ENCODE data around the gene PNP. TPM values are rescaled to one million over a fixed set of nuclear protein-coding genes. Genes with fewer than 3 reads are reported as not detected.

Gene PNP
- total RNA-seq, 6 donors from 2014 or later, result 6.3 to 98.8 (median 32.9) TPM

DNA sequence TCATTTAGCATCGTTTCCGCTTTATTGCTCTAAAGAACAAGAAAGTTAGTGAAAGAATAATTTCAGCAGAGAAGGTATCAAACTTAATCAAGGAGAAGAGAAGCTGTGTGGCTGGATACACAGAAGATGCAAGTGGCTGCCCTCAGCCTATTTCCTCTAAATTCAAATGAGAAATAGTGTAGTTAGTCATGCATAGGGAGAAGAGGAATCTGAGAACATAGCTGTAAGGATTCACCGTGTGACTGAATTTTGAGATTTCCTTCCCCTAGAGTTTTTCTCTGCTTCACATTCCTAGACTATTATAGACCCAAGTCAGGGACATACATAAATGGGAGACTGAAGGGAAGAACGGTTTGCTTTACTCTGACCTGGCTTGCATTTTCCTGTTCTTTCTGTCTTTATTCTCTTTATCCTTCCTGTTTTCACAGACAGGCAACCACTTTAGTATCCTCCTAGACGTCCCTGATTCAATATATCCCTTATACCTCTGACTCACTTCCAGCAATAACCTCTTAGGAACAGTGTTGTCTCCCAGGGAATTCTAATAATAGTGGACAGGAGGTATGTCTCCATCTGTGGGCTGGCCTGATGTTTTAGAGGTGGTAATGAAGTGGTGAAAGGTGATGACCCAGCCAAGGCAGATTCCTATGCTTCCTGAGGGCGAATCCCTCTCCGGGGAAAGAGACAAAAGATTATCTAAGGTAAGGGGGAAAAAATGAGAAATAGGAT lies 43.1 kb downstream of the PNP start:
- WGBS, 2 donors, result 61 to 66% methylated on average over 7 of the region's 7 CpGs
- no peaks in the 10 kb centered on the region for H3K27me3 ChIP-seq
- ATAC-seq (ENCODE audit: low FRiP score in 2 of 2) (no peak), DNase-seq (no peak)
- TF ChIP-seq, protein P1, sequence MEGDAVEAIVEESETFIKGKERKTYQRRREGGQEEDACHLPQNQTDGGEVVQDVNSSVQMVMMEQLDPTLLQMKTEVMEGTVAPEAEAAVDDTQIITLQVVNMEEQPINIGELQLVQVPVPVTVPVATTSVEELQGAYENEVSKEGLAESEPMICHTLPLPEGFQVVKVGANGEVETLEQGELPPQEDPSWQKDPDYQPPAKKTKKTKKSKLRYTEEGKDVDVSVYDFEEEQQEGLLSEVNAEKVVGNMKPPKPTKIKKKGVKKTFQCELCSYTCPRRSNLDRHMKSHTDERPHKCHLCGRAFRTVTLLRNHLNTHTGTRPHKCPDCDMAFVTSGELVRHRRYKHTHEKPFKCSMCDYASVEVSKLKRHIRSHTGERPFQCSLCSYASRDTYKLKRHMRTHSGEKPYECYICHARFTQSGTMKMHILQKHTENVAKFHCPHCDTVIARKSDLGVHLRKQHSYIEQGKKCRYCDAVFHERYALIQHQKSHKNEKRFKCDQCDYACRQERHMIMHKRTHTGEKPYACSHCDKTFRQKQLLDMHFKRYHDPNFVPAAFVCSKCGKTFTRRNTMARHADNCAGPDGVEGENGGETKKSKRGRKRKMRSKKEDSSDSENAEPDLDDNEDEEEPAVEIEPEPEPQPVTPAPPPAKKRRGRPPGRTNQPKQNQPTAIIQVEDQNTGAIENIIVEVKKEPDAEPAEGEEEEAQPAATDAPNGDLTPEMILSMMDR (IDR thresholded peaks at IDR 0.05), result no peak
- TF ChIP-seq POLR2A (IDR thresholded peaks at IDR 0.05) (no peak), EP300 (IDR thresholded peaks at IDR 0.05) (no peak), POLR2AphosphoS5 (IDR thresholded peaks at IDR 0.05) (no peak)
- no peaks in the 10 kb centered on the region for H3K4me1 ChIP-seq
- no peaks in the 10 kb centered on the region for H3K9me3 ChIP-seq
- no peak overlapping the region for H3K27ac ChIP-seq
- H3K36me3 ChIP-seq, result no peaks in the 10 kb centered on the region
- H3K4me3 ChIP-seq, result no peak overlapping the region

DNA sequence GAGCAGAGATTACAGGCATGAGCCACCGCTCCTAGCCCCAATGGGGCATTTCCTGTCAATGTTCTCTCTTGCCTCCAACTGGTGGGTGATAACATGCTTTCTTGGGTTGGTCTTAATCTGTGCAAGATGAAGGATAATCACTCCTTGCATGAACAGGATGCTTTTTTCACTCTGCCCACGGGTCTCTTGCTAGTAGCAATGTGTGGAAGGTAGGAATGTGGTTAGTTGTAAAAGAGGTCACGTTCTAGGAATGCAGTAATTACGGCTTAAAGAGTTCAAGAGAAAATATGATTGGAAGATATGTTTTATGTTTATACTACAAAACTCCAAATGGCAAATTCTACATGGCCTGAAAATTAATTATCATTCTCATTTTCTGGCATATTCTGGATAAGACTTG lies 46.6 kb downstream of the PNP start:
- DNase-seq (no peak), ATAC-seq (ENCODE audit: low FRiP score in 2 of 2) (no peak)
- 68 to 82% methylated on average over 4 of the region's 4 CpGs for WGBS, 2 donors
- no peak overlapping the region for H3K4me3 ChIP-seq
- TF ChIP-seq, protein P1 (IDR thresholded peaks at IDR 0.05), result no peak
- TF ChIP-seq POLR2A (IDR thresholded peaks at IDR 0.05), result no peak
- TF ChIP-seq POLR2AphosphoS5 (IDR thresholded peaks at IDR 0.05), result no peak
- no peak for TF ChIP-seq EP300 (IDR thresholded peaks at IDR 0.05)
- no peaks in the 10 kb centered on the region for H3K27me3 ChIP-seq
- H3K4me1 ChIP-seq, result no peaks in the 10 kb centered on the region
- H3K9me3 ChIP-seq, result no peaks in the 10 kb centered on the region
- no peaks in the 10 kb centered on the region for H3K36me3 ChIP-seq
- no peak overlapping the region for H3K27ac ChIP-seq

DNA sequence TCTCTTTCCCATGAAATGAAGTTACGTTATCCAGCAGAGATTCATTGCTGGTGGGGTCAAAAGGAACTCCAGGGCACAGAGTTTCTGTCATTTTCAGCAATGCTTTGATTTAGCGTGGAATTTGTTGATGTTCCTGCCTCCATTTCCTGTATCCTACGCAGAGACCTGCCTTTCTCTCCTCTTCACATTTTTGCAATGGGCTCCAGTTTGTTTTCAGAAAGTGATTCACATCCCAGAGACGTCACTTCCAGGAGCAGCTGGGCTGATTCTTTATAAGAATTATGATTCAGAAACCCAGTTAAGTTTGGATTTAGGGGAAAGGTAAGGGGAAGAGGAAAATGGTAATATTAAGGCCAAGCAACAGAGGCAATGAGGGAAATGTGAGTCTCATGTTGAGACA lies 47.7 kb downstream of the PNP start:
- 72 to 74% methylated on average over 4 of the region's 4 CpGs for WGBS, 2 donors

DNA sequence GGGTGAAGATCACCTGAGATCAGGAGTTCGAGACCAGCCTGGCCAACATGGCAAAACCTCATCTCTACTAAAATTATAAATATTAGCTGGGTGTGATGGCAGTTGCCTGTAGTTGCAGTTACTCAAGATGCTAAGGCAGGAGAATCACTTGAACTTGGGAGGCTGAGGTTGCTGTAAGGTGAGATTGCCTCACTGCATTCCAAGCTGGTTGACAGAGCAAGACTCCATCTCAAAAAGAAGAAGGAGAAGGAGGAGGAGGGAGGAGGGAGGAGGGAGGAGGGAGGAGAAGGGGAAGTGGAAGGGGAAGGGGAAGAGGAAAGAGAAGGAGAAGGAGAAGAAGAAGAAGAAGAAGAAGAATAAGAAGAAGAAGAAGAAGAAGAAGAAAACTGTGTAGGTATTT lies 53.1 kb downstream of the PNP start:
- H3K4me1 ChIP-seq, result no peaks in the 10 kb centered on the region
- H3K27me3 ChIP-seq, result no peaks in the 10 kb centered on the region
- DNase-seq, result no peak
- WGBS, 2 donors, result 82 to 89% methylated on average over 1 of the region's 1 CpG
- H3K36me3 ChIP-seq, result no peaks in the 10 kb centered on the region
- no peak for TF ChIP-seq EP300 (IDR thresholded peaks at IDR 0.05)
- no peak for TF ChIP-seq POLR2AphosphoS5 (IDR thresholded peaks at IDR 0.05)
- TF ChIP-seq POLR2A (IDR thresholded peaks at IDR 0.05), result no peak
- TF ChIP-seq, protein P1 (IDR thresholded peaks at IDR 0.05), result no peak
- ATAC-seq (ENCODE audit: low FRiP score in 2 of 2), result no peak
- no peaks in the 10 kb centered on the region for H3K9me3 ChIP-seq
- H3K4me3 ChIP-seq, result no peak overlapping the region
- no peak overlapping the region for H3K27ac ChIP-seq

More for the DNA sequence above, 47.7 kb downstream of the PNP start:
- no peaks in the 10 kb centered on the region for H3K27me3 ChIP-seq
- TF ChIP-seq, protein P1 (IDR thresholded peaks at IDR 0.05), result no peak
- no peak for DNase-seq
- H3K36me3 ChIP-seq, result no peaks in the 10 kb centered on the region
- ATAC-seq (ENCODE audit: low FRiP score in 2 of 2), result no peak
- H3K4me1 ChIP-seq, result no peaks in the 10 kb centered on the region
- no peaks in the 10 kb centered on the region for H3K9me3 ChIP-seq
- no peak overlapping the region for H3K4me3 ChIP-seq
- H3K27ac ChIP-seq, result no peak overlapping the region

DNA sequence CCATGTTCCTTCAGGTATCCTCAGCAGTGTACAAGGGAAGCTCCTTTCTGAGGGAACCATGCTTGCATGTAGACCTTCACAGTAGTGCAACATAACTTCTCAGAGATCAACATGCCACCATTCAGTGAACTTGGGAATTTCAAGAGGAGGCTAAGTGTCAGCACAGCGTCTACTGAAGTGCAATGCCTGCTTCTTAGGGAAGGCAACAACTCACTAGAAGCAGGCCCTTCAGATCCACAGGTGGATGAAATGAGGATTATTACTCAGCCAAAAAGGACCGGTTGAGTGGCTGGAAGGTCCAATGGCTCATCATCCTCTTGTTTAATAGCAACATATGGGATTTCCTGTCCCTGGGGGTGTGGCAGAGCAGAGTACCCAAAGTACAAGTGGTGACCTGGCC lies 54.8 kb downstream of the PNP start:
- WGBS, 2 donors, result 49 to 58% methylated on average over 2 of the region's 2 CpGs
- Histone ChIP-seq H3K4me1 (no peaks in the 10 kb centered on the region), H3K27ac (no peak overlapping the region), H3K4me3 (no peak overlapping the region), H3K9me3 (no peaks in the 10 kb centered on the region), H3K36me3 (no peaks in the 10 kb centered on the region), H3K27me3 (no peaks in the 10 kb centered on the region)
- DNase-seq (peak in 1 of 2 donors; percentile 20), ATAC-seq (ENCODE audit: low FRiP score in 2 of 2) (no peak)
- TF ChIP-seq POLR2AphosphoS5 (IDR thresholded peaks at IDR 0.05) (no peak), POLR2A (IDR thresholded peaks at IDR 0.05) (no peak), EP300 (IDR thresholded peaks at IDR 0.05) (no peak)
- TF ChIP-seq, protein P1 (IDR thresholded peaks at IDR 0.05), result no peak

Measured in upper lobe of left lung (tissue), 6 donors.